ENCODE data around the gene SYMPK.

DNA sequence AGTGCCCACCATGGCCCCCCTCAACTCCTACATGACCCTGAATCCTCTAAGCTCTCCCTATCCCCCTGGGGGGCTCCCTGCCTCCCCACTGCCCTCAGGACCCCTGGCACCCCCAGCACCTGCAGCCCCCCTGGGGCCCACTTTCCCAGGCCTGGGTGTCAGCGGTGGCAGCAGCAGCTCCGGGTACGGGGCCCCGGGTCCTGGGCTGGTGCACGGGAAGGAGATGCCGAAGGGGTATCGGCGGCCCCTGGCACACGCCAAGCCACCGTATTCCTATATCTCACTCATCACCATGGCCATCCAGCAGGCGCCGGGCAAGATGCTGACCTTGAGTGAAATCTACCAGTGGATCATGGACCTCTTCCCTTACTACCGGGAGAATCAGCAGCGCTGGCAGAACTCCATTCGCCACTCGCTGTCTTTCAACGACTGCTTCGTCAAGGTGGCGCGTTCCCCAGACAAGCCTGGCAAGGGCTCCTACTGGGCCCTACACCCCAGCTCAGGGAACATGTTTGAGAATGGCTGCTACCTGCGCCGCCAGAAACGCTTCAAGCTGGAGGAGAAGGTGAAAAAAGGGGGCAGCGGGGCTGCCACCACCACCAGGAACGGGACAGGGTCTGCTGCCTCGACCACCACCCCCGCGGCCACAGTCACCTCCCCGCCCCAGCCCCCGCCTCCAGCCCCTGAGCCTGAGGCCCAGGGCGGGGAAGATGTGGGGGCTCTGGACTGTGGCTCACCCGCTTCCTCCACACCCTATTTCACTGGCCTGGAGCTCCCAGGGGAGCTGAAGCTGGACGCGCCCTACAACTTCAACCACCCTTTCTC lies 9.4 kb upstream of the SYMPK start:
- TF ChIP-seq POLR2AphosphoS5 (IDR thresholded peaks at IDR 0.05; ENCODE audit: low read depth, low read length) (no peak), POLR2A (IDR thresholded peaks at IDR 0.05; ENCODE audit: low read depth, low read length) (no peak), TAF1 (IDR thresholded peaks at IDR 0.05; ENCODE audit: borderline replicate concordance, low read depth, low read length) (no peak)

Data from GM12892 (cell line).